NCI-H128 (cell line): Measurements from ENCODE around the gene SLITRK5.

Experiments
- DNase-seq: peaks from one replicate; lab custom pipeline; 2025; ENCODE audit not compliant: unreplicated experiment; lab: John Stamatoyannopoulos, UW

Gene SLITRK5, protein sequence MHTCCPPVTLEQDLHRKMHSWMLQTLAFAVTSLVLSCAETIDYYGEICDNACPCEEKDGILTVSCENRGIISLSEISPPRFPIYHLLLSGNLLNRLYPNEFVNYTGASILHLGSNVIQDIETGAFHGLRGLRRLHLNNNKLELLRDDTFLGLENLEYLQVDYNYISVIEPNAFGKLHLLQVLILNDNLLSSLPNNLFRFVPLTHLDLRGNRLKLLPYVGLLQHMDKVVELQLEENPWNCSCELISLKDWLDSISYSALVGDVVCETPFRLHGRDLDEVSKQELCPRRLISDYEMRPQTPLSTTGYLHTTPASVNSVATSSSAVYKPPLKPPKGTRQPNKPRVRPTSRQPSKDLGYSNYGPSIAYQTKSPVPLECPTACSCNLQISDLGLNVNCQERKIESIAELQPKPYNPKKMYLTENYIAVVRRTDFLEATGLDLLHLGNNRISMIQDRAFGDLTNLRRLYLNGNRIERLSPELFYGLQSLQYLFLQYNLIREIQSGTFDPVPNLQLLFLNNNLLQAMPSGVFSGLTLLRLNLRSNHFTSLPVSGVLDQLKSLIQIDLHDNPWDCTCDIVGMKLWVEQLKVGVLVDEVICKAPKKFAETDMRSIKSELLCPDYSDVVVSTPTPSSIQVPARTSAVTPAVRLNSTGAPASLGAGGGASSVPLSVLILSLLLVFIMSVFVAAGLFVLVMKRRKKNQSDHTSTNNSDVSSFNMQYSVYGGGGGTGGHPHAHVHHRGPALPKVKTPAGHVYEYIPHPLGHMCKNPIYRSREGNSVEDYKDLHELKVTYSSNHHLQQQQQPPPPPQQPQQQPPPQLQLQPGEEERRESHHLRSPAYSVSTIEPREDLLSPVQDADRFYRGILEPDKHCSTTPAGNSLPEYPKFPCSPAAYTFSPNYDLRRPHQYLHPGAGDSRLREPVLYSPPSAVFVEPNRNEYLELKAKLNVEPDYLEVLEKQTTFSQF

GRCh38 chr13:87671031-87671752 lies at the start of gene SLITRK5:
Gene SLITRK5, plus strand, starts transcription at chr13:87671371. Its CDS starts 4,018 bp downstream, at chr13:87675389.
- DNase-seq: peak; percentile 45

GRCh38 chr13:87622971-87623370 lies 48.2 kb upstream of the SLITRK5 start:
- DNase-seq: peak; percentile 7

DNA sequence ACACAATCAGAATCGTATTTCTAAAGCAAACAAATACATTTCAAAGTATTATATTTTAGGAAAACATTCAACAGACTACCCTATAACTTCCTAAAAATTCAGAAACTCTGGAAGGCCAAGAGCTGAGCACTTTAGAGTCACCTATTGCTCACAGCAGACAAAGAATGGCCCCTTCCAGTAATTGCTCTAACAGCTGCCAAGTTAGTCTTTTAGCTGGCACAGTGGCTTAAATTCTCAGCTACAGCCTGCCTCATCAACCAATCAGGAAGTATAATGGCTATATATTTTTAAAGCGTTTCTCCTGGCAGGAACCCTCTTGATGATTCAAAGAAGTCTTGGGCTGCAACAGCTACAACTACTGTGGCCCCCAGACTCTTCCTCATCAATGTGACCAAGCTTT lies 14.9 kb upstream of the SLITRK5 start:
- peak; percentile 27 for DNase-seq

DNA sequence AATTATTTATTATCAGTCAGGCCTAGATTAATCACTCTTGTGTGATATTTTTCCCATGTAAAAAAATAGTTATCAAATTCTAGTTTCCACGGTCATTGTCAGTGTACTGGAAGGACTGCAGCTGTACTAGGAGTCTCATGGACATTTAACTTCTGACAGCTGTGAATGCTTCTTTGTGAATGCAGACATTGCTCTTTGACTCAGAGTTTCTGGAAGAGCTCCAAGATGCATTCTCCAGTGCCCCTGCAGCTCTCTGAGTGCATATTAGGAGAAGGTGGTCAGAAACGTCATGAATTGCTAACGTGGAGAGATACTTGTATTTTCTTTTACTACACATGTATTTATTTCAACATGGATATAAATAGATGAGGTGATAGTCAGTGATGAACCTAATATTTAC lies 9.7 kb upstream of the SLITRK5 start:
- DNase-seq: no peak

DNA sequence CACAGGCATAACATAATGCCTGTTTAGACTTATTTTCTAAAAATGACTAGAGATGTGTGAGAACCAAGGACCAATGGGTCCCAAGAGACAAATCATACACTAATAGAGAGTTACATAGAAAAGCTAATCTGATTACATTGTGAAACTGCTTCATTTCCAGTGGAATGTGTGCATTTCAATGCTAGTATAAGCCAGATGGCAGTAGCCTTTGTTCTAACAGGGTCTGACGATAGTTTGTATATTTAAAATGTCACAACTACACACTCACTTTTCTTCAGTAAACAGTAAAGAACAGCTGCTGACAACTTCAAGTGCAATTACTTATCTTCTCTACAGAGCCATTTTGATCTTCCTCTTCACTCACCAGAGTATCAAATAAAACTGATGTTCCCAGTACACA lies 4.3 kb upstream of the SLITRK5 start:
- DNase-seq: no peak

GRCh38 chr13:87667686-87668085 lies 3.5 kb upstream of the SLITRK5 start:
- no peak for DNase-seq

DNA sequence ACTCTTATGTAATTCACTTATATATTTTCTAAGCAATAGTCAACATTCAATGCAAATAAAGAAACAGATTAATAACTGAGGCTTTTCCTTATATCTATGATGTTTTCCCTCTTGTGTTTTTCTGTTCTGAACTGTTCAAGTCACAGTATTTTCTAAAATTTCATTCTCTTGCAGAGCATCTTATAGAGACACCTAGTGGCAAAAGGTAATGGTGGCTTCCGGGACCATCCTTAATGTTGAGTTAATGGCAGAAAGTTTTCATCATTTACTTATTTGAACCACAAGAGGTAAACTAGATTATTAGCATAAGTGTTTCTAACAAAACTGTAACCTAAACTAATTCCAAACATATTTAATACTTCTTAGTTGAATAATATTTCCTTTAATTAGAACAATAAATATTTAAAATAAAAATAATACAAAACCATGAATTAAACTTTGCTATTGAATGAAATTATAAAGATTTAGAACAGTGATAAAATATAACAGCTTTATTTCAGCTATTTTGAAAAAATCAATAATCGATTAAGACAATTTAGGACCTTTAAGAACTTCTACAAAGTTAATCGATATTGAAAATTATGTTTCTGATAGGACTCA lies 1.7 kb upstream of the SLITRK5 start:
- peak; percentile 8 for DNase-seq

- DNase-seq: no peak
Measured at GRCh38 chr13:87671753-87672605, 808 bp downstream of the SLITRK5 start.

DNA sequence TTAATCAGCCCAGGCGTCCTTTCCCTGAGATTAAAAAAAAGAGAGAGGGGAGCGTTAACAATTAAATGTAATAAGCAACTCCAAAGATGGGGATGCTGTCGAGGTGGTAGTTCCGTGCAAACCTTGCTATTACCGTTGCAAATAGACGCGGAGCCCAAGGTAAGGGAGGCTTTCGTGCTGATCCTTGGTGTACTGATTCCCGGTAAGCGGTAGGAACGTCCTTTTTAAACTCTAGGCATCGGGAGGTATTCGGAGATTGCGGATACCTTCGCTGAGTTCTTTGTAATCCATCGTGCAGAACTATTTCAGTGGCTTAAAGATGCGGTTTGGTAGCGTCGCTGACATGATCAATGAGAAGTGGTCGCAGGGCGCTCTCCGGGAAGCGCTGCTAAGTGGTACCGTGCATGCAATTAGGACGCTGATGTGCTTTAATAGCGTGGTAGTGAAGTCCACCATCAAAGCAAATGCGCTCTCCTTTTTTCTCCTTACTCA lies 3.1 kb downstream of the SLITRK5 start:
- no peak for DNase-seq

GRCh38 chr13:87675851-87676250 lies 4.7 kb downstream of the SLITRK5 start:
- DNase-seq: no peak

DNA sequence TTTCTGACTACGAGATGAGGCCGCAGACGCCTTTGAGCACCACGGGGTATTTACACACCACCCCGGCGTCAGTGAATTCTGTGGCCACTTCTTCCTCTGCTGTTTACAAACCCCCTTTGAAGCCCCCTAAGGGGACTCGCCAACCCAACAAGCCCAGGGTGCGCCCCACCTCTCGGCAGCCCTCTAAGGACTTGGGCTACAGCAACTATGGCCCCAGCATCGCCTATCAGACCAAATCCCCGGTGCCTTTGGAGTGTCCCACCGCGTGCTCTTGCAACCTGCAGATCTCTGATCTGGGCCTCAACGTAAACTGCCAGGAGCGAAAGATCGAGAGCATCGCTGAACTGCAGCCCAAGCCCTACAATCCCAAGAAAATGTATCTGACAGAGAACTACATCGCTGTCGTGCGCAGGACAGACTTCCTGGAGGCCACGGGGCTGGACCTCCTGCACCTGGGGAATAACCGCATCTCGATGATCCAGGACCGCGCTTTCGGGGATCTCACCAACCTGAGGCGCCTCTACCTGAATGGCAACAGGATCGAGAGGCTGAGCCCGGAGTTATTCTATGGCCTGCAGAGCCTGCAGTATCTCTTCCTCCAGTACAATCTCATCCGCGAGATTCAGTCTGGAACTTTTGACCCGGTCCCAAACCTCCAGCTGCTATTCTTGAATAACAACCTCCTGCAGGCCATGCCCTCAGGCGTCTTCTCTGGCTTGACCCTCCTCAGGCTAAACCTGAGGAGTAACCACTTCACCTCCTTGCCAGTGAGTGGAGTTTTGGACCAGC lies 5.3 kb downstream of the SLITRK5 start:
- no peak for DNase-seq

- DNase-seq: no peak
Measured at GRCh38 chr13:87677043-87677495, 5.9 kb downstream of the SLITRK5 start.

DNA sequence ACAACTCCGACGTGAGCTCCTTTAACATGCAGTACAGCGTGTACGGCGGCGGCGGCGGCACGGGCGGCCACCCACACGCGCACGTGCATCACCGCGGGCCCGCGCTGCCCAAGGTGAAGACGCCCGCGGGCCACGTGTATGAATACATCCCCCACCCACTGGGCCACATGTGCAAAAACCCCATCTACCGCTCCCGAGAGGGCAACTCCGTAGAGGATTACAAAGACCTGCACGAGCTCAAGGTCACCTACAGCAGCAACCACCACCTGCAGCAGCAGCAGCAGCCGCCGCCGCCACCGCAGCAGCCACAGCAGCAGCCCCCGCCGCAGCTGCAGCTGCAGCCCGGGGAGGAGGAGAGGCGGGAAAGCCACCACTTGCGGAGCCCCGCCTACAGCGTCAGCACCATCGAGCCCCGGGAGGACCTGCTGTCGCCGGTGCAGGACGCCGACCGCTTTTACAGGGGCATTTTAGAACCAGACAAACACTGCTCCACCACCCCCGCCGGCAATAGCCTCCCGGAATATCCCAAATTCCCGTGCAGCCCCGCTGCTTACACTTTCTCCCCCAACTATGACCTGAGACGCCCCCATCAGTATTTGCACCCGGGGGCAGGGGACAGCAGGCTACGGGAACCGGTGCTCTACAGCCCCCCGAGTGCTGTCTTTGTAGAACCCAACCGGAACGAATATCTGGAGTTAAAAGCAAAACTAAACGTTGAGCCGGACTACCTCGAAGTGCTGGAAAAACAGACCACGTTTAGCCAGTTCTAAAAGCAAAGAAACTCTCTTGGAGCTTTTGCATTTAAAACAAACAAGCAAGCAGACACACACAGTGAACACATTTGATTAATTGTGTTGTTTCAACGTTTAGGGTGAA lies 6.6 kb downstream of the SLITRK5 start:
- peak; percentile 50 for DNase-seq

DNA sequence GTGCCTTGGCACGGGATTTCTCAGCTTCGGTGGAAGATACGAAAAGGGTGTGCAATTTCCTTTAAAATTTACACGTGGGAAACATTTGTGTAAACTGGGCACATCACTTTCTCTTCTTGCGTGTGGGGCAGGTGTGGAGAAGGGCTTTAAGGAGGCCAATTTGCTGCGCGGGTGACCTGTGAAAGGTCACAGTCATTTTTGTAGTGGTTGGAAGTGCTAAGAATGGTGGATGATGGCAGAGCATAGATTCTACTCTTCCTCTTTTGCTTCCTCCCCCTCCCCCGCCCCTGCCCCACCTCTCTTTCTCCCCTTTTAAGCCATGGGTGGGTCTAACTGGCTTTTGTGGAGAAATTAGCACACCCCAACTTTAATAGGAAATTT lies 7.2 kb downstream of the SLITRK5 start:
- DNase-seq: no peak

GRCh38 chr13:87680298-87680697 lies 9.1 kb downstream of the SLITRK5 start:
- DNase-seq: peak; percentile 35

DNA sequence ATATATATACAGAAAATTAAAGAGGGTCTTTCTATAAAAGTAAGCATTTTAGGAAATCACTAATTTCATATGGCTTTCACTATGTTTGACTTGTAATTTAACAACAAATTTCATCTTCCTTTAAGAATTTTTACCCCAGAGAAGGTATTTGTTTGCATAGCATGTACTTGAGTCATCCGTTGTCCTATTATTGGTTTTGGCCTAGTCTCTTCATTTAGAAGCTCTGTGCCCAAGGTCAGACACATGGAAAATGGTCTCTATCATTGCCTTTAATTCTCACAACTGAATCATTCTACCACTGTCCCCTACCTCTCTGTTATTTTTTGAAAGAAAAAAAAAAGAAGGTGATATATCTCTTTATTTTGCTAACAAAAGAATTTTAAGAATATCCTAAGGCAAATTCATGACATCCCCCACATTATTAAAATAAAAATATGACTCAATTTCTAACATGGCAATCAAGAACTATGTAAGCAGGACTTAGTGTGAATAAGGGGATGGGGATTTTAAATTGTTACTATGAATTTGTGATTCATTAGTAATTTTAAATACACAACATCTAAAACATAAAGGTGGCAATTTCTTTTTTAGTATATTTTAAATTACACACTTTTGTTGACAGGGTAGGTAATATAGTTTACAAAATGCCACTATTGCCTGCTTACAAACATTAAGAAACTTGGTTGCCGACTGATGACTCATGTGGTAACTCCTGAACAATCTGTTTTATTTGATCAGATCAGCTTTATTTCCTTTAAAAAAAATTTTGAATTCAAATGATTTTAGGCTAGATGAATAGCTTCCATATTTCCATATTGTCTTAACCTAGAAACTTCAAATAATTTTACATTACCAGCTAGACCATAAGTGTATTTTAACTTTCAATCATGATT lies 13.9 kb downstream of the SLITRK5 start:
- DNase-seq: no peak

- no peak for DNase-seq
Measured at GRCh38 chr13:87696458-87696857, 25.3 kb downstream of the SLITRK5 start.
